Activated naive CD8-positive, alpha-beta T cell treated with anti-CD3 and anti-CD28 coated beads, Interleukin-2, amount 10 ng/mL, durations not matched to agents 7 days and 5 days (primary cell): Measurements from ENCODE around the gene TADA2B. TPM values are rescaled to one million over a fixed set of nuclear protein-coding genes. Genes with fewer than 3 reads are reported as not detected.
"Not testable (repeated sequence)": the region's sequence is repeated elsewhere in the genome, so short reads cannot be mapped to it uniquely, and the experiment has no call there.

Source experiments
- ATAC-seq: fragments of 150-1000 bp; cut with Tn5 transposase; one replicate; pipeline ENCODE4 v1.10.0; 2021; ENCODE audit warnings: low read depth, moderate library complexity
- POLR2A ChIA-PET: fragments of 350-600 bp; sonication (Branson Sonifier 250); formaldehyde crosslinking; loops from one replicate; lab custom pipeline; 2021; ENCODE audit warnings: antibody characterized with exemption; lab: Charles Lee
- DNase-seq: peaks from one replicate; pipeline ENCODE4 v3.0.0; 2021
- H3K27ac Mint-ChIP-seq: one replicate; pipeline ENCODE4 v1.8.0; 2022; ENCODE audit warnings: mild to moderate bottlenecking, mixed read lengths
- H3K27me3 Mint-ChIP-seq: one replicate; pipeline ENCODE4 v1.8.0; 2022; ENCODE audit warnings: mild to moderate bottlenecking, moderate library complexity, mixed read lengths
- H3K36me3 Mint-ChIP-seq: one replicate; pipeline ENCODE4 v1.8.0; 2021; ENCODE audit warnings: mild to moderate bottlenecking, mixed read lengths
- H3K4me1 Mint-ChIP-seq: one replicate; pipeline ENCODE4 v1.8.0; 2021; ENCODE audit warnings: mixed read lengths
- H3K4me3 Mint-ChIP-seq: one replicate; pipeline ENCODE4 v1.8.0; 2022; ENCODE audit warnings: mild to moderate bottlenecking, moderate library complexity, mixed read lengths
- H3K9me3 Mint-ChIP-seq: one replicate; pipeline ENCODE4 v1.8.0; 2021; ENCODE audit warnings: mixed read lengths
- total RNA-seq, 2 experiments: library from RNA; stranded (reverse); gene quantifications; one replicate each; pipeline ENCODE4 v1.2.3, GENCODE V29; 2021

TADA2B gene
- total RNA-seq, 2 experiments from 2014 or later: 25.8 to 27.1 TPM

DNA sequence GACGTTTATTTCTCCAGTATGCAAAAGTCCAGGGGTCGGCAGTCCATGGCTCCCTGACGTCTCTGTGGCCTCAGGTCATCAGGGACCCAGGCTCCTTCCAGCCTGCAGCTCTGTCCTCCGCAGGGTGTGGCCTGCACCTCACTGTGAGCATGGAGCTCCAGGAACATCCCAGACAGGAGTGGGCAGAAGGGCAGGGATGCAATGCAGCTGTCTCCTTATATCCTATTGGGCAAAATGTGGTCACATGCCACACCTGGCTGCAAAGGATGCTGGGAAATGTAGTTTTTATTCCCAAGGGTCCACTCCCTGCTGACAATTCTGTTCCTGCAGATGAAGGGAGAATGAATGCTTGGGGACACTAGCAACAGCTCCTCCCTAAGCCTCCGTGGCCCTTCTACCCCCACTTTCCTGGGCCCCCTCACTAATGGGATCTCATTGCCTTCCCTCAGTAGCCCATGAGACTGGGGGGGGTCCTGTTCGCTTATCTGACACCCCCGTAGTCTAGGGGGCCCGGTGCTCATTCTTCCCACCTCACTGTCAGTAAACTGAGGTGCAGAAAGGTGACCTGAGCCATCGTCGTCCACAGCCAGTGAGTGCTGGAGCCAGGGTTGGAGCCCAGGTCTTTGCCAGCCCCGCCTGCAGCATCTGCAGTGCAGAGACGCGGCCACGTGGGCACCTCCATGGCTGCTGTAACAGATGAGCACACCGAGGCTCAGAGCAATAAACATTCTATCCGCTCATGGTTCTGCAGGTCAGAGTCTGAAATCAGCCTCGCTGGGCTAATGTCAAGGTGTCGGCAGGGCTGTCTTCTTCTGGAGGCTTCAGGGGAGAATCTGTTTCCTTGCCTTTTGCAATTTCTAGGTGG lies 30.6 kb downstream of the TADA2B start:
- no peak overlapping the region for H3K27ac Mint-ChIP-seq
- POLR2A ChIA-PET: interaction anchor here (1.6 kb wide), 1 partner anchor 31 kb away, joined by 5 read pairs; the partner anchor contains the start of gene TADA2B
- peaks cover 9% of the 10 kb centered on the region for H3K4me1 Mint-ChIP-seq
- H3K36me3 Mint-ChIP-seq: no peaks in the 10 kb centered on the region
- no peaks in the 10 kb centered on the region for H3K9me3 Mint-ChIP-seq
- ATAC-seq (no peak), DNase-seq (no peak)
- H3K4me3 Mint-ChIP-seq: no peak overlapping the region
- peaks cover 9% of the 10 kb centered on the region for H3K27me3 Mint-ChIP-seq

- peaks cover 7% of the 10 kb centered on the region for H3K4me1 Mint-ChIP-seq
- H3K9me3 Mint-ChIP-seq: no peaks in the 10 kb centered on the region
- no peak overlapping the region for H3K4me3 Mint-ChIP-seq
- no peak overlapping the region for H3K27ac Mint-ChIP-seq
- ATAC-seq (no peak), DNase-seq (no peak)
- POLR2A ChIA-PET: no interaction called here
- H3K36me3 Mint-ChIP-seq: peaks cover 1% of the 10 kb centered on the region
- H3K27me3 Mint-ChIP-seq: peaks cover 12% of the 10 kb centered on the region
These were observed 31.3 kb downstream of the TADA2B start for GRCh38 chr4:7074426-7074825.

DNA sequence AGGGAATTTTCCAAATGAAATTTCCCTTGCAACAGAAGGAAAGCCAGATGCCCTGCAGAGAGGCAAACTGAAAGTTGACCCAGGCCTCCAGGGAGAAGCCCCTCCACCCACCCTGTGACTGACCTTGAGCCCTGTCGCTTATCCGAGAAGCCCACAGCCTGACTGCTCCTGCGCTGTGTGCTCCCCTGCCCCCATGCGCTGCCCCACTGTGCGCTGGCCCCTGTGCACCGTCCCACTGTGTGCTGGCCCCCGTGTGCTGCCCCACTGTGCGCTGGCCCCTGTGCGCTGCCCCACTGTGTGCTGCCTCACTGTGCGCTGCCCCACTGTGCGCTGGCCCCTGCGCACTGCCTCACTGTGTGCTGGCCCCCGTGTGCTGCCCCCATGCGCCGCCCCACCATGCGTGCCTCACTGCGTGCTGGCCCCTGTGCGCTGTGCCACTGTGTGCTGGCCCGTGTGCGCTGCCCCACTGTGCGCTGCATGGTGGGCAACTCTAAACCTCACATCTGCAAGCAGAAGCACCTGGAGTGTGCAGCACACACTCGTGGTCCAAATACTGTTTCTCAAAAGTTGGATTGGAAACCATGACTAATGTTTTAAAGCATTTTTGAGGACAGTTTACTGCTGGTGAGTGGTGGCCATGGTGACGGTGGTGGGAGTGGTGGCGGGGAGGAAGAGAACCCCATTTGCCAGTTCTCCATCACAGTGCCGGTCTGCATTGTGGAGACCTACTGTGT lies 33.0 kb downstream of the TADA2B start:
- H3K4me3 Mint-ChIP-seq: no peak overlapping the region
- H3K27ac Mint-ChIP-seq: no peak overlapping the region
- H3K36me3 Mint-ChIP-seq: peaks cover 2% of the 10 kb centered on the region
- no peak for DNase-seq
- H3K9me3 Mint-ChIP-seq: no peaks in the 10 kb centered on the region
- H3K27me3 Mint-ChIP-seq: peaks cover 24% of the 10 kb centered on the region
- H3K4me1 Mint-ChIP-seq: no peaks in the 10 kb centered on the region
- ATAC-seq: no peak
- POLR2A ChIA-PET: no interaction called here

GRCh38 chr4:7076696-7077082 lies 33.5 kb downstream of the TADA2B start:
- Mint-ChIP-seq H3K27ac (no peak overlapping the region), H3K36me3 (peaks cover 2% of the 10 kb centered on the region), H3K4me1 (no peaks in the 10 kb centered on the region), H3K27me3 (peaks cover 25% of the 10 kb centered on the region), H3K4me3 (no peak overlapping the region), H3K9me3 (no peaks in the 10 kb centered on the region)
- ATAC-seq (no peak), DNase-seq (no peak)
- POLR2A ChIA-PET: no interaction called here

DNA sequence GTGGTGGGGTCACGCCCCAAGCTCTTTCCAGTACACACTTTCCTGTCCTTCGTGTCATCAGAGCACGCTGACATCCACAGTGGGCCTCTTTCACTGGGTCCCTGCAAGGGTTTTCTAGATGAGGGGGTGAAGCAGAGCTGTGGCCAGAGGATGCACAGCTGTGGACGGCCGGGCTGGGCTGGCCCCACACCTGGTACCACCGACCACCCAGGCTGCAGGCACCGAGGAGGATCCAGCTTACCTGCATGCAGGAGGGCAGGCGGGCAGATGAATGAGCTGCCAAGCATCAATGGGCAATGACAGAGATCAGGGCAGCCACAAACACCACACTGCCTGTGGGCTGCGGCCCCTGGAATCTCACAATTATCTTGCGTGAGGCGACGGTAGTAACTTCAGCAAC lies 34.2 kb downstream of the TADA2B start:
- peaks cover 2% of the 10 kb centered on the region for H3K36me3 Mint-ChIP-seq
- DNase-seq: no peak
- POLR2A ChIA-PET: no interaction called here
- H3K9me3 Mint-ChIP-seq: no peaks in the 10 kb centered on the region
- H3K4me1 Mint-ChIP-seq: no peaks in the 10 kb centered on the region
- no peak overlapping the region for H3K4me3 Mint-ChIP-seq
- ATAC-seq: no peak
- H3K27ac Mint-ChIP-seq: no peak overlapping the region
- H3K27me3 Mint-ChIP-seq: peaks cover 27% of the 10 kb centered on the region

DNA sequence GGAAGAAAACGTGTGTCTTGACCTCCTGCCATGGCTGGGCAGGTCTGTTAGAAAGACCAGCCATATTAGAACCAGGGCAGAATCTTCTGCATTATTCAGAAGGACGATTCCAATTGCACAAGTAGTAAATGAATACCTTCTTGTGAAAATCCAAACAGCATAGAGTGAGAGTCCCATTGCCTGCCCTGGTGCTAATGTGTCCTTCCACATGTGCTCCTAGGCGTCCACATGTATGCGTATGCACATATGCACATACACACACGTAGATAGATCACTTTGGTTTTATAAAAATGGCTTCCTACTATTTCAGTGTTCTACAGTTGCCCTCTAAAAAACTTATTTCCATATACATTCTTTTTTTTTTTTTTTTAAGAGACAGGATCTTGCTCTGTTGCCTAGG lies 34.9 kb downstream of the TADA2B start:
- POLR2A ChIA-PET: no interaction called here

DNA sequence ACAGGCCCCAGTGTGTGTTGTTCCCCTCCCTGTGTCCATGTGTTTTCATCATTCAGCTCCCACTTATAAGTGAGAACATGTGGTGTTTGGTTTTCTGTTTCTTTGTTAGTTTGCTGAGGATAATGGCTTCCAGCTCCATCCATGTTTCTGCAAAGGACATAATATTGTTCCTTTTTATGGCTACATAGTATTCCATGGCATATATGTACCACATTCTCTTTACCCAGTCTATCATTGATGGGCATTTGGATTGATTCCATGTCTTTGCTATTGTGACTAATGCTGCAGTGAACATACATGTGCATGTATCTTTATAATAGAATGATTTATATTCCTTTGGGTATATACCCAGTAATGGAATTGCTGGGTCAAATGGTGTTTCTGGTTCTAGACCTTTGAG lies 36.3 kb downstream of the TADA2B start:
- POLR2A ChIA-PET: interaction anchor here (0.9 kb wide), 1 partner anchor 741 kb away, joined by 3 read pairs; no protein-coding TSS in a partner anchor
- ATAC-seq, H3K4me3 Mint-ChIP-seq, H3K4me1 Mint-ChIP-seq, H3K36me3 Mint-ChIP-seq, H3K27ac Mint-ChIP-seq, H3K9me3 Mint-ChIP-seq, DNase-seq: not testable (repeated sequence)
- peaks cover 38% of the 10 kb centered on the region for H3K27me3 Mint-ChIP-seq

More for the DNA sequence above, 34.9 kb downstream of the TADA2B start:
- DNase-seq (no peak), ATAC-seq (no peak)
- Mint-ChIP-seq H3K4me1 (no peaks in the 10 kb centered on the region), H3K36me3 (peaks cover 2% of the 10 kb centered on the region), H3K9me3 (no peaks in the 10 kb centered on the region), H3K27ac (no peak overlapping the region), H3K27me3 (peaks cover 30% of the 10 kb centered on the region), H3K4me3 (no peak overlapping the region)

DNA sequence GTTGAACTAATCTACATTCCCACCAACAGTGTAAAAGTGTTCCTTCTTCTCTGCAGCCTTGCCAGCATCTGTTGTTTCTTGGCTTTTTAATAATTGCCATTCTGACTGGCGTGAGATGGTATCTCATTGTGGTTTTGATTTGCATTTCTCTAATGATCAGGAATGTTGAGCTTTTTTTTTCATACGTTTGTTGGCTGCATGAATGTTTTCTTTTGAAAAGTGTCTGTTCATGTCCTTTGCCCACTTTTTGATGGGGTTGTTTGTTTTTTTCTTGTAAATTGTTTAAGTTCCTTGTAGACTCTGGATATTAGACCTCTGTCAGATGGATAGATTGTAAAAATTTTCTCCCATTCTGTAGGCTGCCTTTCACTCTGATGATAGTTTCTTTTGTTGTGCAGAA lies 36.7 kb downstream of the TADA2B start:
- ATAC-seq, H3K4me3 Mint-ChIP-seq, H3K36me3 Mint-ChIP-seq, DNase-seq, POLR2A ChIA-PET, H3K4me1 Mint-ChIP-seq, H3K9me3 Mint-ChIP-seq, H3K27ac Mint-ChIP-seq: not testable (repeated sequence)
- H3K27me3 Mint-ChIP-seq: peaks cover 43% of the 10 kb centered on the region

DNA sequence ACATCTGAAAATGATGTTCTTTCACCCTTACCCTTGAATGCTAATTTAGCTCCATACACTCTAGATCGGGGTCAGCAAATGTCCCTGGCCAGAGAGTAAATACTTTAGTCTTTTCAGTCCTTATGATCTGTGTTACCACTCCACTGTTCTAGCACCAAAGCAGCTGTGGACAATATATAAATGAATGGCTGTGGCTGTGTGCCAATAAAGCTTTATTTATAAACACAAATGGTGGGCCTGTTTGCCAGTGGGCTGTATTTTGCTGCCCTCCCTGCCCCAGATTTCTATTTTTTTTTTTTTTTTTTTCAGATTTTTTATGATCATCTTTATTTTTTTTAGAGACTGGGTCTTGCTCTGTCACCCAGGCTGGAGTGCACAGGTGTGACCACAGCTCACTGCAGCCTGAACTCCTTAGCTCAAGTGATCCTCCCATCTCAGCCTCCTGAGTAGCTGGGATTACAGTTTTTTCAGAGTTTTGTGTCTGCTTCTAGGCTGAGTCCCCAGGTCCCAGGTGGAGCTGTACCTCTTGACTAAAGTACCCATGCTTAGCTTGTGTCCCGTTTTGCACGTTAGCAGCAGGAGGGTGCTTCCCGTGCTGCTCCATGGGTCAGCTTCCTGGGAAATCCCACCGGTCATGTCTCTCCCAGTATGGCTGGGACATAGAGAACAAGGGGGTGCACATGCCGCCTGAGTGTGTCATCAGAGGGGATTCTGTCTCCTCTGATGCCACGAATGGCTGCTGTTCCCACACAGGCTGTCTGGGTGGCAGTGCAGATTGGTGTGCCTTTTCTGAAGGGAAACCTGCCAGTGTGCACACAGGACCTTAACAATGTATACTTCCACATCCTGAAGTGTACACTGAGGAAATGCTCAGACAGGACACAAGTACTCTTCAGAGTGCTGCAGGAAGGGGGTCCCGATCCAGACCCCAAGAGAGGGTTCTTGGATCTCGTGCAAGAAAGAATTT lies 40.7 kb downstream of the TADA2B start:
- ATAC-seq: no peak
- H3K36me3 Mint-ChIP-seq: peaks cover 2% of the 10 kb centered on the region
- no peaks in the 10 kb centered on the region for H3K4me1 Mint-ChIP-seq
- POLR2A ChIA-PET: interaction anchor here (0.7 to 1.1 kb wide), 2 partner anchors 15 to 19 kb away, joined by 3 read pairs; no protein-coding TSS in a partner anchor
- H3K27ac Mint-ChIP-seq: no peak overlapping the region
- H3K9me3 Mint-ChIP-seq: no peaks in the 10 kb centered on the region
- H3K27me3 Mint-ChIP-seq: peaks cover 61% of the 10 kb centered on the region
- DNase-seq: no peak
- H3K4me3 Mint-ChIP-seq: peak overlapping the region; percentile 44

GRCh38 chr4:7084564-7084961 lies 41.4 kb downstream of the TADA2B start:
- H3K36me3 Mint-ChIP-seq, H3K27ac Mint-ChIP-seq, DNase-seq, H3K9me3 Mint-ChIP-seq, H3K4me1 Mint-ChIP-seq, ATAC-seq: not testable (repeated sequence)
- H3K4me3 Mint-ChIP-seq: peak overlapping the region; percentile 44
- POLR2A ChIA-PET: interaction anchor here (1.1 kb wide), 1 partner anchor 16 kb away, joined by 3 read pairs; no protein-coding TSS in a partner anchor
- H3K27me3 Mint-ChIP-seq: peaks cover 64% of the 10 kb centered on the region

DNA sequence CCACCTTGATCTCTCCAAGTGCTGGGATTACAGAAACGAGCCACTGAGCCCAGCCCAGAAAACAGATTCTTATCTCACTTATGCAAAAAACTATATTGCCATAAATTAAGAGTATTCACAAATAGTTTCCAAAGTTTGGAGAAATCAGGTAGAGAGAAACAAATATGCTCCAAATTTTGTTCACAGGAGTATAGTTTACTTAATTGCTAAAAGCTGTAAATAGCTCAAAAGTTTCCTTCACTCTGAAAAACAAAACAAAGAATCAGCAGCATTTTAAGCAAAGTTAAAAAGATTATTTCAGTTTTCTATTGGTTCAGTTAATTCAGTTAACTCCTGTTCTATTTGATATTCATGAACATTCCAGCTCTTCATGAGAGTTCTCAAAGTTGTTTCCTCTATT lies 43.2 kb downstream of the TADA2B start:
- no peak overlapping the region for H3K27ac Mint-ChIP-seq
- ATAC-seq (no peak), DNase-seq (no peak)
- POLR2A ChIA-PET: no interaction called here
- H3K4me3 Mint-ChIP-seq: no peak overlapping the region
- no peaks in the 10 kb centered on the region for H3K4me1 Mint-ChIP-seq
- no peaks in the 10 kb centered on the region for H3K9me3 Mint-ChIP-seq
- H3K36me3 Mint-ChIP-seq: no peaks in the 10 kb centered on the region
- peaks cover 56% of the 10 kb centered on the region for H3K27me3 Mint-ChIP-seq

DNA sequence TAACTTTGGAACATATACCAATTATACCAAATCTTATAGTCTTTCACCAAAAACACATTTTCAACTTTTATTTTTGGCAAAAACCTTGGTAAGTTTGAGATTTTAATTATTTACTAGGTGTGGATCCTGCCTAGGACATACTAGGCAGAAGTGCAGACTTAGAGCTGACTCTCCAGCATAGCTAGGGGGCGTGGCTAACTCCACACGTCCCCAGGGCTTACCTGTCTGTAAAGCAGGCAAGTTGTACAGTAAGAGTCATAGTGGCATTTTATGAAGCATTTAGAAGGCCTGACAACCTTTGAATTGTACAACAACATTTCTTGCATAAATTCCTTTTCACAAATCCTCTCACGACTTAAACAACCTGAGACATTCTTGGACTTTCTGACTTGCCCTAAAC lies 43.9 kb downstream of the TADA2B start:
- no peak overlapping the region for H3K27ac Mint-ChIP-seq
- DNase-seq: no peak
- H3K4me1 Mint-ChIP-seq: no peaks in the 10 kb centered on the region
- H3K9me3 Mint-ChIP-seq: no peaks in the 10 kb centered on the region
- H3K4me3 Mint-ChIP-seq: no peak overlapping the region
- no peaks in the 10 kb centered on the region for H3K36me3 Mint-ChIP-seq
- POLR2A ChIA-PET: no interaction called here
- peaks cover 51% of the 10 kb centered on the region for H3K27me3 Mint-ChIP-seq
- ATAC-seq: no peak
